ENCODE measurements around the gene MORN1.

DNA sequence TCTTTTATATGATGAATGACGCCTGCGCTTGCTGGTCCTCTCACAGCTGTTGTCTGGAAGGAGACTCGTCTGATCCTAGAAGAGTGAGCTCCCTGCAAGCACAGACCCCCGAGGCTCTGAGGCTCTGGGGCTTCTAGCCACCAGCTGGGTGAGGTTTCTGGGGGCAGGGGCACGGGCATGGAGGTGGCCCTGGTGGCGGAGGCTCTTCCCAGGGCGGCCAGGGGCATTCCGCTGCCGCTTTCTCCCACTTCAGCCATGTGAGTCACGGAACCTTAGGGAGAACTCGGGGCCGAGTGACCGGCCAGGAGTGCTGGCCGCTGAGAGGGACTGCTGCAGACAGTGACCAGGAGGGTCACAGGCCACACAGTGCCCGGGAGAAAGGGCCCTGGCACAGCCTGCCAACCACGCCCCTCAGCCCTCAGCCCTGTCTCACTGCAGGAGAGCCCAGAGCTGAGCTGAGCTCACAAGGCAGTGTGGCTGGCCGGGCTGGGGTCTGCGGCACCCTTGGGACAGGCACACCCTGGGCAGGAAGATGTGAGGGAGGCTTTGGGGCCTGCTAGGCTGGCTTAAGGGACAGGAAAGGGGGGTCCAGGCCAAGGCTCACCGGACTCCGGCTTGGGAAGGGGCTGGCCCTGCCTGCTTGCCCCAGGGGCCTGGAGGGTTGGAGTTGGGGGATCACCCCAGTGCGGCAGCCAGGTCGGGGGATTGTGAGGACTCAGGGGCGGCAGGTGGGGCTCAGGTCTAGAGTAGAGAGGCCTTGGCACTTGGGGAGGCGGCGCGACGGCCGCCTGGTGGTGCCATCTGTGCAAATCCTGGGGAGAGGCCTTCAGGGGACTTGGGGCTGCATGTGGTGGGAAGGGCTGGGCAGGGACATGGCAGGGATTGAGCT is 35.7 kb downstream of the MORN1 start:
- TF ChIP-seq CTCF (IDR thresholded peaks at IDR 0.05; ENCODE audit: extremely low read depth in 1 of 2, insufficient read depth in 1 of 2, low read depth in 1 of 2, low read length in 2 of 2) (no peak), MYC (IDR thresholded peaks at IDR 0.05; ENCODE audit: low read depth, low read length) (no peak), POLR2AphosphoS5 (IDR thresholded peaks at IDR 0.05; ENCODE audit: insufficient read depth, low read depth, low read length) (no peak), POLR2A (IDR thresholded peaks at IDR 0.05; ENCODE audit: low read depth, low read length) (no peak), EZH2 (IDR thresholded peaks at IDR 0.05; ENCODE audit: borderline replicate concordance, low read depth, low read length, severe bottlenecking) (no peak), GATA2 (IDR thresholded peaks at IDR 0.05; ENCODE audit: insufficient read depth, insufficient read length, low read depth, low read length) (no peak), JUN (IDR thresholded peaks at IDR 0.05; ENCODE audit: borderline replicate concordance, insufficient read depth, insufficient read length, low read depth) (no peak), MAX (IDR thresholded peaks at IDR 0.05; ENCODE audit: insufficient read depth, insufficient read length) (no peak)
